T-cell (primary cell): ENCODE data around the gene RXRB. TPM values are rescaled to one million over a fixed set of nuclear protein-coding genes. Genes with fewer than 3 reads are reported as not detected.

ENCODE experiments used
- total RNA-seq, 35 experiments: library from RNA in 6 of 35; stranded (reverse) in 6 of 35; fragments of 120-200 nt in 1 of 35; gene quantifications; one replicate each; pipeline versions ENCODE4 v1.2.1 to v1.2.4 and lab custom pipeline; 2013 to 2026

Gene RXRB
- total RNA-seq, 5 donors from 2014 or later (not counting 1 experiment from before 2014, with no cell fraction given): 65.5 to 104 (median 96.4) TPM

Other genes starting within 250 kb of the RXRB start
- gene HLA-DMA, start 247.6 kb downstream of the RXRB start, total RNA-seq: 10 to 100 TPM; 22.3 to 37.8 (median 27.5) TPM
- gene BRD2, start 232.1 kb downstream of the RXRB start, total RNA-seq: 100 to 1,000 TPM; 320 to 383 (median 358) TPM
- gene HLA-DOA, start 191.1 kb downstream of the RXRB start, total RNA-seq: 10 to 100 TPM in 3 of 5 donors, 1 to 10 TPM in 2; 6.1 to 17.0 (median 13.4) TPM
- gene HLA-DPA1, start 127.0 kb downstream of the RXRB start, total RNA-seq: 10 to 100 TPM; 29.6 to 68.4 (median 35.9) TPM
- gene HLA-DPB1, start 124.7 kb downstream of the RXRB start, total RNA-seq: 10 to 100 TPM; 41.2 to 78.9 (median 58.4) TPM
- gene COL11A2, start 8.2 kb downstream of the RXRB start, total RNA-seq: 1 to 10 TPM; 1.3 to 9.7 (median 2.7) TPM
- 10 to 100 TPM; 19.1 to 44.0 (median 41.3) TPM for gene SLC39A7, start 202 bp upstream of the RXRB start, total RNA-seq
- 10 to 100 TPM; 13.9 to 27.7 (median 24.4) TPM for gene HSD17B8, start 4.0 kb upstream of the RXRB start, total RNA-seq
- 10 to 100 TPM; 37.7 to 43.8 (median 42.6) TPM for gene RING1, start 7.8 kb upstream of the RXRB start, total RNA-seq
- gene VPS52, start 71.2 kb upstream of the RXRB start, total RNA-seq: 100 to 1,000 TPM in 1 of 5 donors, 10 to 100 TPM in 4; 81.4 to 100 (median 87.6) TPM
- gene RPS18, start 71.4 kb upstream of the RXRB start, total RNA-seq: 1,000 to 10,000 TPM; 3,249 to 4,871 (median 4,590) TPM
- gene B3GALT4, start 76.5 kb upstream of the RXRB start, total RNA-seq: 10 to 100 TPM; 12.2 to 47.2 (median 40.4) TPM
- gene WDR46, start 88.6 kb upstream of the RXRB start, total RNA-seq: 10 to 100 TPM; 38.3 to 74.4 (median 60.4) TPM
- gene PFDN6, start 88.9 kb upstream of the RXRB start, total RNA-seq: 10 to 100 TPM; 16.1 to 51.4 (median 40.5) TPM
- gene RGL2, start 98.3 kb upstream of the RXRB start, total RNA-seq: 10 to 100 TPM; 55.9 to 72.0 (median 66.0) TPM
- 100 to 1,000 TPM; 224 to 271 (median 254) TPM for gene TAPBP, start 113.4 kb upstream of the RXRB start, total RNA-seq
- 10 to 100 TPM; 17.6 to 32.0 (median 26.3) TPM for gene ZBTB22, start 117.1 kb upstream of the RXRB start, total RNA-seq
- gene DAXX, start 122.3 kb upstream of the RXRB start, total RNA-seq: 10 to 100 TPM; 36.3 to 91.4 (median 87.7) TPM
- gene KIFC1, start 191.2 kb upstream of the RXRB start, total RNA-seq: 1 to 10 TPM; 1.1 to 2.9 (median 1.8) TPM
- gene PHF1, start 210.3 kb upstream of the RXRB start, total RNA-seq: 100 to 1,000 TPM; 169 to 372 (median 175) TPM
- gene CUTA, start 217.4 kb upstream of the RXRB start, total RNA-seq: 100 to 1,000 TPM; 169 to 184 (median 176) TPM
- gene SYNGAP1, start 219.4 kb upstream of the RXRB start, total RNA-seq: 100 to 1,000 TPM in 1 of 5 donors, 10 to 100 TPM in 4; 51.2 to 111 (median 64.5) TPM